GM12875 (cell line): ENCODE data around the gene TUBB4B.

Source experiments
- H3K4me3 ChIP-seq: one replicate; pipeline ENCODE4 v1.5.1; 2011; ENCODE audit warnings: low read depth, low read length, control low read depth
- TF ChIP-seq, protein P1 (sequence below): IDR thresholded peaks from 2 replicates; pipeline ENCODE4 v1.5.1; 2011; ENCODE audit warnings: low read depth, mild to moderate bottlenecking, control low read depth, inconsistent platforms, low read length, moderate library complexity, borderline replicate concordance; ENCODE audit not compliant: insufficient read depth

Gene TUBB4B

GRCh38 chr9:137195525-137196220 lies 45.4 kb upstream of the TUBB4B start:
- TF ChIP-seq, protein P1, sequence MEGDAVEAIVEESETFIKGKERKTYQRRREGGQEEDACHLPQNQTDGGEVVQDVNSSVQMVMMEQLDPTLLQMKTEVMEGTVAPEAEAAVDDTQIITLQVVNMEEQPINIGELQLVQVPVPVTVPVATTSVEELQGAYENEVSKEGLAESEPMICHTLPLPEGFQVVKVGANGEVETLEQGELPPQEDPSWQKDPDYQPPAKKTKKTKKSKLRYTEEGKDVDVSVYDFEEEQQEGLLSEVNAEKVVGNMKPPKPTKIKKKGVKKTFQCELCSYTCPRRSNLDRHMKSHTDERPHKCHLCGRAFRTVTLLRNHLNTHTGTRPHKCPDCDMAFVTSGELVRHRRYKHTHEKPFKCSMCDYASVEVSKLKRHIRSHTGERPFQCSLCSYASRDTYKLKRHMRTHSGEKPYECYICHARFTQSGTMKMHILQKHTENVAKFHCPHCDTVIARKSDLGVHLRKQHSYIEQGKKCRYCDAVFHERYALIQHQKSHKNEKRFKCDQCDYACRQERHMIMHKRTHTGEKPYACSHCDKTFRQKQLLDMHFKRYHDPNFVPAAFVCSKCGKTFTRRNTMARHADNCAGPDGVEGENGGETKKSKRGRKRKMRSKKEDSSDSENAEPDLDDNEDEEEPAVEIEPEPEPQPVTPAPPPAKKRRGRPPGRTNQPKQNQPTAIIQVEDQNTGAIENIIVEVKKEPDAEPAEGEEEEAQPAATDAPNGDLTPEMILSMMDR = no peak
- no peak overlapping the region for H3K4me3 ChIP-seq

DNA sequence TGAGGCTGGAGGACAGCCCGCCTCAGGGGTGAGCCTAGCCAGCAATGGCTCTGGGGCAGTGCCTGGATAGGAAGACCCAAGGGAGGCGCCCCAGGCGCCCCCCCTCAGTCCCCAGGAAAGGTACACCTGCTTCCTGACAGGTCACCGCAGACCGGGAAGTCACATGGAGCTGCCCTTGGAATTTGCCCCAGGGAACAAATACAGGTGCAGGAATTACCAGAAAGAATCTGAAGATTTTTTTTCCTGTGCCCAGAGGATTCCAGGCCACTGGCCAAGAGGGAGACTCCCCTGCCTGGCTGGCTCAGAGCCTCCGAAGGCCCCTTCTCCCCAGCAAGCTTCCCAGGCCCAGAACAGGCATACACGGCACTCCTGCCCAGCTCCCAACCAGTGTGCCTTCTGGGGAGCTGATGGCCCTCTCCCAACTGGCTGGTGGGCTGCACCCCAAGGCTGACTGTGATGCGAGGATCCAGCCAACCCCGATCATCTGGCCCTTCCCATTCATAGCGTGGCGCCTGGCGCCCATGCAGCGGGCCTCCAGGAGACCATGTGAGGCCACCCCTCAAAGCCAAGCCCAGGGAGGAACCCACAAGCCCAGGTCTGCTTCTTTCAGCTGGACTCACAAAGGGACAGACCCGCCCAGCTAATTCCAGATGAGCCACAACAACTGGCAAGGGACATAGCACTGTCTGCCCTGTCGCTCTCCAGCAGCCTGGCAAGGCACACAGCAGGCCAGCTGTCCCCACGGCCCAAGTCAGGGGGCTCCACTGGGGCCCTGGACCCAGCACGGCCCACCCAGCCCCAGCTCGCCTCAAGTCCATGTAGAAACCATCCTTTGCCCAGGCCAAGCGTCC lies 42.8 kb upstream of the TUBB4B start:
- H3K4me3 ChIP-seq = no peak overlapping the region
- TF ChIP-seq, protein P1 = no peak

DNA sequence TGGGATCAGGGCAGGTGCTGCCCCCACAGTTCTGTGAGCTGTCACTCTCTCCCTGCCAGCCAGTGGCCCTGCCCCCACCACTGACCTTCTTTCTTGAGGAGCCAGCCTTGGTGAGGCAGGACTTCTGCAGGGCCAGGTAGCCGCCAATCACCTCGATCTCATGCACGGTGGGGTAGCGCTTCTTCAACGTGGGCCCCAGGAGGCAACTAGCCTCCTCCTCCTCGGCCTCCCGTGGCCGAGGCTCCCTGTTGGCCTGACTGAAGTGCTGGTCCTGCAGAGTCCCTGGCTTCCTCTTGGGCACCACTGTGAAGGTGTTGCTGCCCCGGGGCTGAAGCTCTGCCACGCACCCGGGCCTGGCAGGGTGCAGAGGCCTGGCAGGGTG lies 42.2 kb upstream of the TUBB4B start:
- TF ChIP-seq, protein P1 = no peak
- peak overlapping the region; percentile 2 for H3K4me3 ChIP-seq

GRCh38 chr9:137199411-137200121 lies 41.5 kb upstream of the TUBB4B start:
- H3K4me3 ChIP-seq = peak overlapping the region; percentile 45
- TF ChIP-seq, protein P1 = no peak

GRCh38 chr9:137200311-137201204 lies 40.5 kb upstream of the TUBB4B start, which contains the start of gene TPRN:
Gene TPRN (minus strand): TSS chr9:137200741. CDS start chr9:137200711, 30 bp downstream.
- peak within 1 kb of the TSS; percentile 65 for H3K4me3 ChIP-seq
- TF ChIP-seq, protein P1 = no peak

DNA sequence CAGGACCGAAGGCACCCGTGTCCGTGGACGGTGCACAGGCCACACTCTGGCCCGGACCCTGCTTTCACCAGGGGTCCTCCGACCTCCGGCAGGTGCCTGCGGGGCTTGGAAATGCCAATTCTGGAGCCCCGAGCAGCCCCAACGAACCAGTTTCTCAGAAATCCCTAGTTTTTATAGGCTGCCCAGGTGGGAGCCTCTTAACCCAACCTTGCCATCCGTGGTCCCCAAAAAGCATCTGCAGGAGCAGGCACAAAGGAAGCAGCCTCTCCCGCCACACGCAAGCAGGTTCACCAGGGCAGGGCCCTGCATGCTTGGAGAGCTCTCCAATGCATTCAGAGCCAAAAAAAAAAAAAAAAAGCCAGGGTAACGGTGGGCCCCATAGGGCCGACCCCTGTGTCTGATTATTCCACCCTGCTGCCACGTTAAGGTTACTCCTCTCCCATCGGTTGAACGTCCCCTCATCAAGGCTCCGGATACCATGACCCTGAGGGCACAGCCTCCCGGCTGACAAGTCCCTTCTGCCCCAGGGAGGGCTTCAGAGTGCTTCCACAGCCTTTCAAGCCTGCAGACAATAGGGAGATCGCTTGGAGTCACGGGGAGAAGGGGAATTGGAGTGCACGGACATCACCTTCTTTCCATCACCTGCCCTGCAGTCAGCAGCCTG lies 39.8 kb upstream of the TUBB4B start:
- H3K4me3 ChIP-seq = peak overlapping the region; percentile 65
- TF ChIP-seq, protein P1 = no peak
